ENCODE data around the gene AIRE. TPM values are rescaled to one million over a fixed set of nuclear protein-coding genes. Genes with fewer than 3 reads are reported as not detected.

Gene AIRE
- total and polyA plus RNA-seq, 4 donors, result 0.05 TPM; not detected in 3

DNA sequence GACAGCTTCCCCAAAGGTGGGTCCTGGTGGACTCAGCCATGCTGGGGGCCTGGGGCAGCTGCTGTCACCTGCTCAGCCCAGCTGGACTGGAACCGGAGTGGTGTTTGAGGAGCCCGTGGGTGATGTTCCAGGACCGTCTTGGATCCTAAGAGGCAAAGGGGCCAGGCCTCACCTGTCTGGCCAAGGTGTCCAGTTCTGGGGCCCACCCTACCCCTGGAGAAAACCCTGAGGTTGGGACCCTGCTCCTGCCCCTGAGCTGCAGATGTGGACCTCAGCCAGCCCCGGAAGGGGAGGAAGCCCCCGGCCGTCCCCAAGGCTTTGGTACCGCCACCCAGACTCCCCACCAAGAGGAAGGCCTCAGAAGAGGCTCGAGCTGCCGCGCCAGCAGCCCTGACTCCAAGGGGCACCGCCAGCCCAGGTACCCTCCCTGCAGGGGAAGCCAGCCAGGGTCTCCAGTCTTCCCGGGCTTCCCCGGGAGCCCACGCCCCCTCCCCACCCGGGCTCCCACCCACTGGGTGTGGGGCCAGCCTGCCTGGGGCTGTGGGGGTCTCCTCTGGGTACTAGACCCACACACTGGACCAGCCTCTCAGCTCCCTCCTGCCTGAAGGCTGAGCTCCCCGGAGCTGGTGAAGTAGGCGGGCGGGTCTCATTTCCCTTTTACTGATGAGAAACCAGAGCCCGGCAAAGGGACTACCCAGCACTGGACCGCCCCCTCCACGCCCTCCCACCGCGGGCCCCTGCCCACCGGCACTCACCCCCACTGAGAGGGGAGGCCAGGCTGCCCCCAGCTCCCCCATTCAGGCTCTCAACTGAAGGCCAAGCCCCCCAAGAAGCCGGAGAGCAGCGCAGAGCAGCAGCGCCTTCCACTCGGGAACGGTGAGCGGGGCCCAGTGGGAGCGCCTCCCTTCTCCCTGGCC, 1.3 kb downstream of the AIRE start:
- Histone ChIP-seq H3K36me3 (ENCODE audit: control insufficient read depth in 4 of 4, insufficient read depth in 3 of 4, low read depth in 1 of 4, low read length in 3 of 4) (no peaks in the 10 kb centered on the region), H3K9me3 (ENCODE audit: control insufficient read depth in 4 of 4, low read length in 3 of 4) (no peaks in the 10 kb centered on the region), H3K4me1 (ENCODE audit: control insufficient read depth in 4 of 4, insufficient read depth in 4 of 4, low read length in 3 of 4) (no peaks in the 10 kb centered on the region), H3K27ac (ENCODE audit: low read depth in 1 of 2, low read length in 2 of 2) (no peak overlapping the region), H3K9ac (ENCODE audit: low read depth in 1 of 2, low read length in 2 of 2) (no peak overlapping the region), H3K27me3 (ENCODE audit: control insufficient read depth in 4 of 4, insufficient read depth in 4 of 4, low read length in 3 of 4) (no peaks in the 10 kb centered on the region), H3K4me3 (ENCODE audit: low read depth in 1 of 3, low read length in 3 of 3) (no peak overlapping the region)
- TF ChIP-seq, protein P1, sequence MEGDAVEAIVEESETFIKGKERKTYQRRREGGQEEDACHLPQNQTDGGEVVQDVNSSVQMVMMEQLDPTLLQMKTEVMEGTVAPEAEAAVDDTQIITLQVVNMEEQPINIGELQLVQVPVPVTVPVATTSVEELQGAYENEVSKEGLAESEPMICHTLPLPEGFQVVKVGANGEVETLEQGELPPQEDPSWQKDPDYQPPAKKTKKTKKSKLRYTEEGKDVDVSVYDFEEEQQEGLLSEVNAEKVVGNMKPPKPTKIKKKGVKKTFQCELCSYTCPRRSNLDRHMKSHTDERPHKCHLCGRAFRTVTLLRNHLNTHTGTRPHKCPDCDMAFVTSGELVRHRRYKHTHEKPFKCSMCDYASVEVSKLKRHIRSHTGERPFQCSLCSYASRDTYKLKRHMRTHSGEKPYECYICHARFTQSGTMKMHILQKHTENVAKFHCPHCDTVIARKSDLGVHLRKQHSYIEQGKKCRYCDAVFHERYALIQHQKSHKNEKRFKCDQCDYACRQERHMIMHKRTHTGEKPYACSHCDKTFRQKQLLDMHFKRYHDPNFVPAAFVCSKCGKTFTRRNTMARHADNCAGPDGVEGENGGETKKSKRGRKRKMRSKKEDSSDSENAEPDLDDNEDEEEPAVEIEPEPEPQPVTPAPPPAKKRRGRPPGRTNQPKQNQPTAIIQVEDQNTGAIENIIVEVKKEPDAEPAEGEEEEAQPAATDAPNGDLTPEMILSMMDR (IDR thresholded peaks at IDR 0.05; ENCODE audit: low read depth, low read length, missing input control), result no peak
- TF ChIP-seq JUND (IDR thresholded peaks at IDR 0.05), result no peak
- TF ChIP-seq NR2F2 (IDR thresholded peaks at IDR 0.05), result no peak
- TF ChIP-seq RAD21 (IDR thresholded peaks at IDR 0.05), result no peak
- no peak for TF ChIP-seq EGR1 (IDR thresholded peaks at IDR 0.05; ENCODE audit: low read depth in 2 of 2)
- TF ChIP-seq, protein P2, sequence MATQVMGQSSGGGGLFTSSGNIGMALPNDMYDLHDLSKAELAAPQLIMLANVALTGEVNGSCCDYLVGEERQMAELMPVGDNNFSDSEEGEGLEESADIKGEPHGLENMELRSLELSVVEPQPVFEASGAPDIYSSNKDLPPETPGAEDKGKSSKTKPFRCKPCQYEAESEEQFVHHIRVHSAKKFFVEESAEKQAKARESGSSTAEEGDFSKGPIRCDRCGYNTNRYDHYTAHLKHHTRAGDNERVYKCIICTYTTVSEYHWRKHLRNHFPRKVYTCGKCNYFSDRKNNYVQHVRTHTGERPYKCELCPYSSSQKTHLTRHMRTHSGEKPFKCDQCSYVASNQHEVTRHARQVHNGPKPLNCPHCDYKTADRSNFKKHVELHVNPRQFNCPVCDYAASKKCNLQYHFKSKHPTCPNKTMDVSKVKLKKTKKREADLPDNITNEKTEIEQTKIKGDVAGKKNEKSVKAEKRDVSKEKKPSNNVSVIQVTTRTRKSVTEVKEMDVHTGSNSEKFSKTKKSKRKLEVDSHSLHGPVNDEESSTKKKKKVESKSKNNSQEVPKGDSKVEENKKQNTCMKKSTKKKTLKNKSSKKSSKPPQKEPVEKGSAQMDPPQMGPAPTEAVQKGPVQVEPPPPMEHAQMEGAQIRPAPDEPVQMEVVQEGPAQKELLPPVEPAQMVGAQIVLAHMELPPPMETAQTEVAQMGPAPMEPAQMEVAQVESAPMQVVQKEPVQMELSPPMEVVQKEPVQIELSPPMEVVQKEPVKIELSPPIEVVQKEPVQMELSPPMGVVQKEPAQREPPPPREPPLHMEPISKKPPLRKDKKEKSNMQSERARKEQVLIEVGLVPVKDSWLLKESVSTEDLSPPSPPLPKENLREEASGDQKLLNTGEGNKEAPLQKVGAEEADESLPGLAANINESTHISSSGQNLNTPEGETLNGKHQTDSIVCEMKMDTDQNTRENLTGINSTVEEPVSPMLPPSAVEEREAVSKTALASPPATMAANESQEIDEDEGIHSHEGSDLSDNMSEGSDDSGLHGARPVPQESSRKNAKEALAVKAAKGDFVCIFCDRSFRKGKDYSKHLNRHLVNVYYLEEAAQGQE (IDR thresholded peaks at IDR 0.05), result no peak
- TF ChIP-seq, protein P3, sequence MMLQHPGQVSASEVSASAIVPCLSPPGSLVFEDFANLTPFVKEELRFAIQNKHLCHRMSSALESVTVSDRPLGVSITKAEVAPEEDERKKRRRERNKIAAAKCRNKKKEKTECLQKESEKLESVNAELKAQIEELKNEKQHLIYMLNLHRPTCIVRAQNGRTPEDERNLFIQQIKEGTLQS (IDR thresholded peaks at IDR 0.05), result no peak
- 82% methylated on average over 31 of the region's 31 CpGs for WGBS
- DNase-seq (ENCODE audit: low spot score), result no peak

DNA sequence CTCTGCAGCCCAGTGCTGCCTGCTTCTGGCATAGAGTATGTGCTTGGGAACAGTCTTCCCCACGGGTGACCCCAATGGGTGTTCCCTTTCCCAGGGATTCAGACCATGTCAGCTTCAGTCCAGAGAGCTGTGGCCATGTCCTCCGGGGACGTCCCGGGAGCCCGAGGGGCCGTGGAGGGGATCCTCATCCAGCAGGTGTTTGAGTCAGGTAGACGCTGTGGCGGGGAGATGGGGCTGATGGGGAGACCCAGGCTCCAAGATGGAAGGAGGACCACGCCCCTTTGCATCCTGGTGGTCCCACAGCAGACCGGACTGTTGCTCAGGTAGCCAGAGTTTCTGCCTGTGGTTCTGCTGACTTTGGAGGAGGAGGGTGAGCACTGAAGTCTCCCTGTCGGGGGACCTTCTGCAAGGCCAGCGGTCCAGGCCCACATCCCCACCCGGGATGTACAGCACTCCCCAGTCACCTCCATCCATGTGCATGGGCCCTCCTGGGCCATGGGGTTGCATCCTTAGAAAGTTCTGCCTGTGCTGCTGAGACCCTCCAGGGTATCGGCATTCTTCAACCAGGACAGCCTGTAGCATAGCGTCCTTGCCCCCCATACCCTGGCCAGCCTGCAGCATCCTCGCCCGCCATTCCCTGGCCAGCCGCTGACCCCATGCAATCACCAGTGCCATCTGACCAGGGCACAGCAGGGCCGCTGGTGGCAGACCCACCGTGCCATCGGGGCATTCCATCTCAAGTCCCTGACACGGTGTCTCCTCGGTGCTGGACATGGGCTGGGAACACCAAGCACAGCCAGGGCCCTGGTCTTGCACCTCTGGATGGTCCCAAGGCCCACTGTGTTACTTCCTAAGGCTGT, 2.8 kb downstream of the AIRE start:
- WGBS, result 94% methylated on average over 23 of the region's 23 CpGs
- no peaks in the 10 kb centered on the region for H3K9me3 ChIP-seq (ENCODE audit: control insufficient read depth in 4 of 4, low read length in 3 of 4)
- H3K4me3 ChIP-seq (ENCODE audit: low read depth in 1 of 3, low read length in 3 of 3), result no peak overlapping the region
- no peak overlapping the region for H3K27ac ChIP-seq (ENCODE audit: low read depth in 1 of 2, low read length in 2 of 2)
- no peak for DNase-seq (ENCODE audit: low spot score)
- H3K36me3 ChIP-seq (ENCODE audit: control insufficient read depth in 4 of 4, insufficient read depth in 3 of 4, low read depth in 1 of 4, low read length in 3 of 4), result no peaks in the 10 kb centered on the region
- no peaks in the 10 kb centered on the region for H3K27me3 ChIP-seq (ENCODE audit: control insufficient read depth in 4 of 4, insufficient read depth in 4 of 4, low read length in 3 of 4)
- H3K4me1 ChIP-seq (ENCODE audit: control insufficient read depth in 4 of 4, insufficient read depth in 4 of 4, low read length in 3 of 4), result no peaks in the 10 kb centered on the region
- H3K9ac ChIP-seq (ENCODE audit: low read depth in 1 of 2, low read length in 2 of 2), result no peak overlapping the region
- no peak for TF ChIP-seq NR2F2 (IDR thresholded peaks at IDR 0.05)
- no peak for TF ChIP-seq FOXA2 (IDR thresholded peaks at IDR 0.05)
- no peak for TF ChIP-seq FOXA1 (IDR thresholded peaks at IDR 0.05)
- TF ChIP-seq RAD21 (IDR thresholded peaks at IDR 0.05), result no peak
- TF ChIP-seq, protein P3 (IDR thresholded peaks at IDR 0.05), result no peak
- TF ChIP-seq, protein P4, sequence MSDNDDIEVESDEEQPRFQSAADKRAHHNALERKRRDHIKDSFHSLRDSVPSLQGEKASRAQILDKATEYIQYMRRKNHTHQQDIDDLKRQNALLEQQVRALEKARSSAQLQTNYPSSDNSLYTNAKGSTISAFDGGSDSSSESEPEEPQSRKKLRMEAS (IDR thresholded peaks at IDR 0.05), result no peak
- no peak for TF ChIP-seq HNF4G (IDR thresholded peaks at IDR 0.05)
- TF ChIP-seq, protein P5, sequence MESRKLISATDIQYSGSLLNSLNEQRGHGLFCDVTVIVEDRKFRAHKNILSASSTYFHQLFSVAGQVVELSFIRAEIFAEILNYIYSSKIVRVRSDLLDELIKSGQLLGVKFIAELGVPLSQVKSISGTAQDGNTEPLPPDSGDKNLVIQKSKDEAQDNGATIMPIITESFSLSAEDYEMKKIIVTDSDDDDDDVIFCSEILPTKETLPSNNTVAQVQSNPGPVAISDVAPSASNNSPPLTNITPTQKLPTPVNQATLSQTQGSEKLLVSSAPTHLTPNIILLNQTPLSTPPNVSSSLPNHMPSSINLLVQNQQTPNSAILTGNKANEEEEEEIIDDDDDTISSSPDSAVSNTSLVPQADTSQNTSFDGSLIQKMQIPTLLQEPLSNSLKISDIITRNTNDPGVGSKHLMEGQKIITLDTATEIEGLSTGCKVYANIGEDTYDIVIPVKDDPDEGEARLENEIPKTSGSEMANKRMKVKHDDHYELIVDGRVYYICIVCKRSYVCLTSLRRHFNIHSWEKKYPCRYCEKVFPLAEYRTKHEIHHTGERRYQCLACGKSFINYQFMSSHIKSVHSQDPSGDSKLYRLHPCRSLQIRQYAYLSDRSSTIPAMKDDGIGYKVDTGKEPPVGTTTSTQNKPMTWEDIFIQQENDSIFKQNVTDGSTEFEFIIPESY (IDR thresholded peaks at IDR 0.05), result no peak
- TF ChIP-seq EGR1 (IDR thresholded peaks at IDR 0.05; ENCODE audit: low read depth in 2 of 2), result no peak
- TF ChIP-seq, protein P2 (IDR thresholded peaks at IDR 0.05), result no peak
- no peak for TF ChIP-seq YY1 (IDR thresholded peaks at IDR 0.05)
